ENCODE results near the gene ERO1A.

- TF ChIP-seq, protein P1, sequence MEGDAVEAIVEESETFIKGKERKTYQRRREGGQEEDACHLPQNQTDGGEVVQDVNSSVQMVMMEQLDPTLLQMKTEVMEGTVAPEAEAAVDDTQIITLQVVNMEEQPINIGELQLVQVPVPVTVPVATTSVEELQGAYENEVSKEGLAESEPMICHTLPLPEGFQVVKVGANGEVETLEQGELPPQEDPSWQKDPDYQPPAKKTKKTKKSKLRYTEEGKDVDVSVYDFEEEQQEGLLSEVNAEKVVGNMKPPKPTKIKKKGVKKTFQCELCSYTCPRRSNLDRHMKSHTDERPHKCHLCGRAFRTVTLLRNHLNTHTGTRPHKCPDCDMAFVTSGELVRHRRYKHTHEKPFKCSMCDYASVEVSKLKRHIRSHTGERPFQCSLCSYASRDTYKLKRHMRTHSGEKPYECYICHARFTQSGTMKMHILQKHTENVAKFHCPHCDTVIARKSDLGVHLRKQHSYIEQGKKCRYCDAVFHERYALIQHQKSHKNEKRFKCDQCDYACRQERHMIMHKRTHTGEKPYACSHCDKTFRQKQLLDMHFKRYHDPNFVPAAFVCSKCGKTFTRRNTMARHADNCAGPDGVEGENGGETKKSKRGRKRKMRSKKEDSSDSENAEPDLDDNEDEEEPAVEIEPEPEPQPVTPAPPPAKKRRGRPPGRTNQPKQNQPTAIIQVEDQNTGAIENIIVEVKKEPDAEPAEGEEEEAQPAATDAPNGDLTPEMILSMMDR (optimal IDR thresholded peaks at IDR 0.05 in 1 of 3, IDR thresholded peaks at IDR 0.05 in 1 of 3, conservative IDR thresholded peaks at IDR 0.05 in 1 of 3; ENCODE audit: extremely low read depth in 1 of 3, insufficient read depth in 2 of 3, low read length in 3 of 3) = no peak
- no peak for TF ChIP-seq EZH2 (IDR thresholded peaks at IDR 0.05; ENCODE audit: low read length)
Measured at GRCh38 chr14:52693036-52693435, 2.3 kb downstream of the ERO1A start.
